Activated T-cell treated with anti-CD3 and anti-CD28 coated beads for 1 hour (primary cell): ENCODE data around the gene VWC2L.

ENCODE experiments used
- DNase-seq: peaks from one replicate; pipeline ENCODE4 v3.0.0-alpha.2; 2020; ENCODE audit warnings: low read depth

VWC2L gene

GRCh38 chr2:214410918-214411554, at the start of gene VWC2L:
VWC2L (plus strand) TSS chr2:214411054; CDS start chr2:214414194, 3,140 bp downstream.
- DNase-seq = no peak

- DNase-seq = no peak
Observed at GRCh38 chr2:214361116-214361515, 49.7 kb upstream of the VWC2L start.

DNA sequence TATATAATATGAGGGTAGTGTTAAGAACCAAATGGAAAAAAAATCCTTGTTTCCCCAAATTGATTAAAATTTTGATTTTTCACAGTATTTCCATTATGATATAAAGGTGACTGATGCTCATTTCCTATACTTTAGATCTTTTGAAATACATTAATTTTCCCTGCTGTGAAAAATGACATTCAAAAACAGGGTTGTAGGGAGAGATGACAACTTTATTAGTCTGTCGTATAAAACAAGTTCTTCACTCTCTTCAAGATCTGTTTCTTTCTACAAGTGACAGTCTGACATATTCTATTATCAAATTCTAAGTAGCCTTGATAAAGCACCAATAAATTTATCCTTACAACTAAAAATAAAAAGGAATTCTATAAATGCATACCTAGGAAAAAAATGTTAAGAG, 45.3 kb upstream of the VWC2L start:
- no peak for DNase-seq

DNA sequence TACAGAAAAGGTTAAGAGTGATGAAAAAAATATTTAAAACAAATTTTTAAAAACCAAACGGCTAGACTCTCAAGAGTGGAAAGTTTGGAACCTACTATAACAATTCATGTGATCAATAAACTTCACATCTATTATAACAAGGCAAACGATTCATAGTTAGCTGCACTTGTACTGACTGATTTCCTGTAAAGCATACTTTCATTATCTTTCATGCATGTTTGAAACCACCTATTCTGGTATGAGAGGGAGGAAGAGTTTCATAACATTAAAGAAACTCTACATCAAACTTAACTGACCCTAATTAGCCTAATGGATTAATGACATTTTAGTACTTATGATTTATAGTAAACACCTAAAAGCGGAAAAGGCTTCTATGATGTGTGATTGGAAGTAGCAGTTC, 43.7 kb upstream of the VWC2L start:
- no peak for DNase-seq

DNA sequence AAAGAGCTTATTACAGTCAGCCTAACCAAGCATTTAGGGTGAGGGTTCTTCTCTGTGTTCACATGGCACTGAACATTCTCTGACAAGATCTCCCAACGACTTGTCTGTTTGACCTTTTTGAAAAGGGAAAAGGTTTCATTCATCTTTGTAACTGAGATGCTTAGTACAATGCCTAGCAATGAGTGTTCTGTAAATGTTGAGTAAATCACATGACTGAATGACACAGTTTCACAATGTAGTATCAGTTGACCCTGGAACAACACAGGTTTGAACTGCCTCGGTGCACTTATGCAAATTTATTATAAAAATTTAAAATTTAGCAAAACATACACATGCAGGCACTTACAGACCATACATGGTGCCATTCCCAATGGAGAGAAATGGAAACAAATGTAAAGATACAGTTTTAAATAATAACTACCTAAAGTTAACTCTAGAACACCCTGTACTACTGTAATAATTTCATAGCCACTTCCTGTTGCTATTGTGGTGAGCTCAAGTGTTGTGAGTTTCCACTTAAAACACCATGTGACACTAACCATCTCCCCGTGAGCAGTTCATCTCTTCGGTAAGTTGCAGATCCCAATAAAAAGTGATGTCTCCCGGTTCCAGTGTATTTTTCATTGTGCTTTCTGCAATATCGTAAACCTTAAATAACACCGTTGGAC, 34.1 kb upstream of the VWC2L start:
- no peak for DNase-seq

- no peak for DNase-seq
Observed at GRCh38 chr2:214377286-214377624, 33.6 kb upstream of the VWC2L start.

GRCh38 chr2:214378455-214379103, 32.3 kb upstream of the VWC2L start:
- no peak for DNase-seq

DNA sequence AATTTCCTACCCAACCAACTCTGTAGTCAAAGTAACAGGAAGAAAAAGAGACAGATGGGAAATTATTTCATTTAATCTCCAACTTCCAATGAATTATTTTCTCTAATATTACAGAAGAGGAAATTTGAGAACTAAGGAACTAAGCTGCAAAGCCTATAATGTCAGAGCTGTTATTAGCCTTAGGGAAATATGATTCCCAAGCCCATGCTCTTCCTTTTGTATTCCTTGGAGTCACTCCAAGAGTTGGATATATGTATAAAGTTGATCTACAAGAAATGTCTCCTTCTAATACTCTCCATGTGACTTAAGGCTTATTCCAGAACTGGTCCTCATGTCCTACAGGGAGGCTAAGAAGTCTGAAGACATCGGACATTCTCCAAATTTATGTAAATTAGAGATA, 31.6 kb upstream of the VWC2L start:
- no peak for DNase-seq

GRCh38 chr2:214380681-214381080, 30.2 kb upstream of the VWC2L start:
- no peak for DNase-seq

DNA sequence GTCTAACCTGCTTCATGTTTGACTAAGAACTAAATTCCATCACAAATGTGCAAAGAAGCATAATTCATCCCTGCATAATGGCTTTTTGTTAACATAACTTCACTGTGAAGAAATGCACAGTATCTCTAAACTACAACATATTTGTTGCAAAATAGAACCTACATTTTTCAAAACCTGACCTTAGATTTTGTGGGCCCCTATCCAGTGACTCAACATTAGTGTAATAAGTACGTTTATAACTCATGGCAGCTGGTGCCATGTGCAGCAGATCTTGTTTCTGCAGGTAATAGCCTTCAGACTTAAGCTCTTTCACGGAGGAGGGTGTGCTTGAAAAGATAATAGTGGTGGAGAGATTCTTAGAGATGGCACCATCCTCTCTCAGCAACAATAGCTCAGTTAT, 28.6 kb upstream of the VWC2L start:
- no peak for DNase-seq

DNA sequence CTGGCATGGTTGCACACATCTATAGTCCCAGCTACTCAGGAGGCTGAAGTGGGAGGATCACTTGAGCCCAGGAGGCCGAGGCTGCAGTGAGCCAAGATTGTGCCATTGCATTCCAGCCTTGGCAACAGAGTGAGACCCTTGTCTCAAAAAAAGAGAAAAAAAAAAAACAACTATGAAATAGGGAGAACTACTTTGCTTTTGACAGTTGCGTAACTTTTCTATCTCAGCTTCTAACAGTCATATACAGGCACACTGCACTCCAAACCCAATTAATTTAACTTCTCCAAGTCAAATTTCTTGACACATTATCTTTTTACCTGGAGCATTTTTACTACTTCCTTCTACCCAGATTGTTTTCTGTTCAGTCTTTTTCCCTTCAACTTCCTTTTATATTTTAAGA, 24.1 kb upstream of the VWC2L start:
- DNase-seq = no peak

GRCh38 chr2:214389334-214389733, 21.5 kb upstream of the VWC2L start:
- no peak for DNase-seq

GRCh38 chr2:214393796-214394195, 17.1 kb upstream of the VWC2L start:
- no peak for DNase-seq

DNA sequence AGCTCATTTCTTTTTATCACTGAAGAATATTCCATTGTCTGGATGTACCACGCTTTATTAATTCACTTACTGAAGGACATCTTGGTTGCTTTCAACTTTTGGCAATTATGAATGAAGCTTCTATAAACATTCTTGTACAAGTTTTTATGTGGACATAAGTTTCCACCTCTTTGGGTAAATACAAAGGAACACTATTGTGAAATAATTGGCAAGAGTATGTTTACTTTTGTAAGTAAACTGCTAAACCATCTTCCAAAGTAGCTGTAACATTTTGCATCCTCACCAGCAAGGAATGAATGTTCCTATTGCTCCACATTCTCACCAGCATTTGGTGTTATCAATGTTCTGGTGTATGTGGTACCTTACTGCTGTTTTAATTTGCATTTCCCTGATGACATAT, 15.8 kb upstream of the VWC2L start:
- DNase-seq = no peak

- no peak for DNase-seq
Observed at GRCh38 chr2:214401580-214401979, 9.3 kb upstream of the VWC2L start.

DNA sequence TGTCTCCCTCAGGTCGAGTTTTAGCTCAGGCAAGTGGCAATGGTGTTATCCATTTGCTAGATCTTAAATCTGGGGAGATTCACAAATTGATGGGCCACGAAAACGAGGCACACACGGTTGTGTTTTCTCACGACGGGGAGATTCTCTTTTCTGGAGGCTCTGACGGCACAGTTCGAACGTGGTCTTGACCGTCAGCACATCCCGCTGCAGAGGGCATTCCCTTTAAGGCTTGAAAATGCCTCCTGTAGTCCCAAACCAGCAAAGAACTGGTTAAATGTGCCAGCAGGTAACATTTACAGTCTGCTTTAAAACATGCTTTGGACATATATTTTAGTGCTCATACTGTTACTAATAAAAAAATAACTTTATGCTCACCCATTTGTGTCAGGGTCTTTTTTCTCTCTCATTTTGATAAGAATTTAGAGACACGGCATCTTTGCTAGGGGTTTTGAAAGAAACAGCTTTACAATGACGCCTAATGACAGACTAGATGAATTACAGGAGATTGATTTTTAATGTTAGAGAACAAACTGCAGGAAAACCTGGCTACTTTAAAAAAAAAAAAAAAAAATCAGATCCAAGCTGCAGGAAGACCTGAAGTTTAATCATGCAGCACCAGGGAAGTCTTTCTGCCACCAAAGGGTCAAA, 602 bp upstream of the VWC2L start:
- no peak for DNase-seq

GRCh38 chr2:214412679-214413078, 1.8 kb downstream of the VWC2L start:
- DNase-seq = no peak

DNA sequence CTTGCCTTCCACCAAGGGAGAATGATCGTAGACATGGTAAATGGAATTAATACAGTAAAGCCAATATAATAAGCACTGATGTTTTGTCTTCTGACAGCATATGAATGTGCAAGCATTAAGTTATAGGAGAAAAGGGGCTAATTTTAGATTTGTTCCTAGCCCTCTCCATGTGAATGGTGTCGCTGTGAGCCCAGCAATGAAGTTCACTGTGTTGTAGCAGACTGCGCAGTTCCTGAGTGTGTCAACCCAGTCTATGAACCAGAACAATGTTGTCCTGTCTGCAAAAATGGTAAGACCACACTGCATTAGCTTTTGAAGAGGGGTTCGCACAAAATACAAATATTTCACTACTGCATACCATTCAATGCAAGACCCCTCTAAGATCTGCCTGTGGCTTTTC, 25.6 kb downstream of the VWC2L start:
- no peak for DNase-seq

DNA sequence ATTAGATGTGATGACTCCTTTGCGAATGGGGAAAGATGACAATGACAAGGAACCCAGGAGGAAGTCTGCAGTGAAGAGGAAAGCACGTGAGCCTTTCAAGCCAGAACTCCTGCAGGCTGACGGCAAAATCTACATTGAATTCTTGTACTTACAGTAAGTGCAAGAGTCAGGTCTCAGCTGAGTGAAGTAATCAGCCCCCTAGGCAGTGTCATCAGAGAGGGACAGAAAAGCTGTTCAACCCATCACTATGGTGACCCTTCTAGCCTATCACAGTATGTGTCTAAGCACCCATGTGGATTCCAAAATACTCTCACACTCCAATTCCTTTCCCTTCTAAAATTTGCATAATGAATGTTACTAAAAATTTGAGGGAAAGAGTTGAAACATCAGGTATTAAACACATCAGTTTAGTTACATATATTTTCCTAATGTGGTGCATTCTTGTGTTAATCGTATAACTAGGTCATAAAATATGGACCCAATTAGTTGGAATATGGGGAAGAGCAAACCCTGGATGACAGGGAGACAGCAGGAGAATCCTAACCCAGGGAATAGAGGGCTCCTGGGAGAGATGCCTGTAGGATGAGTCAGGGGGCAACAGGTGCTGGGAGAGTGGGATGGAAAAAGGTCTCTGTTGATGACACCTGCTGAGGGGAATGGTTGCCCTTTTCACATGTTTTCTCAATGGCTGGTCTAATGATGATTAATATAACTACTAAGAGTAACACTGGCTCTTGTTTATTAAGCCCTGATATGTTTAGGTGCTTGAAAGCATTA, 39.5 kb downstream of the VWC2L start:
- no peak for DNase-seq

GRCh38 chr2:214451516-214452275, 40.8 kb downstream of the VWC2L start:
- DNase-seq = no peak

DNA sequence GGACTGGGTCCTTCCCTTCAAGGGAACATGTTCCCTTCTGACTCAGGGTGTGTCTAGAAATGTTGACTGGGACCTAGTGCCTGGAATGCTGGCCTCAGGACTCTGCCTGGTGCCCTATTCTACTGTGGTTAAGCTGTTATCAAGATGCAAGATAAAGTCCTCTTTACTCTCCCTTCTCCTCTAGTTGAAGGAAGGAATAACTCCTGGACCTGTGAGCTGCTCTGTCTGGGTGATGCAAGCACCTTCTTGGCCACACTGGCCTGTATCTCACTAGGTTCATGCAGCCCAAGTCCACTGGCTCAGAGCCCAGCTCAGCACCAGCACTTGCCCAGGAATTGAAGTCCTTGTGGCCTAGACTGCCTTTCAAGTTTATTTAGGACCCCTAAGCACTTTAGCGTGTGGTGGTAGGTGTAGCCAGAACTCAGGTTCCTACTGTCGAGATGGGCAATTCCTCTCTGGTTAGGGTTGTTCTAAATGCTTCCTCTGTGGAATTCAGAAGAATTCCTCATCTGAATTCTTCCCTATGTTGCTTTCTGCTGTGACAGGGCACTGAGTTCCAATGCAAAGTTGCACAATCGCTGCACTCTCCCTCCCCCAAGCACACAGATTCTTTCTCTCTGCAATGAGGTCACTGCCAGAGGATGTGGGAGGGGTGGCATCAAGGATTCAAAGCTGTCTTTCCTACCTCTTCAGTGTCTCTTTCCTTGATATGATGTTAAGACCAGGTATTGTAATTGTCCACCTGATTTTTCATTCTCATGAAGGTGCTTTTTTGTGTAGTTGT, 54.7 kb downstream of the VWC2L start:
- DNase-seq = no peak
